Measurements from ENCODE around the gene PKLR.
A peak's percentile ranks its signal among the peaks of the same experiment; 100 is the strongest.

PKLR gene

DNA sequence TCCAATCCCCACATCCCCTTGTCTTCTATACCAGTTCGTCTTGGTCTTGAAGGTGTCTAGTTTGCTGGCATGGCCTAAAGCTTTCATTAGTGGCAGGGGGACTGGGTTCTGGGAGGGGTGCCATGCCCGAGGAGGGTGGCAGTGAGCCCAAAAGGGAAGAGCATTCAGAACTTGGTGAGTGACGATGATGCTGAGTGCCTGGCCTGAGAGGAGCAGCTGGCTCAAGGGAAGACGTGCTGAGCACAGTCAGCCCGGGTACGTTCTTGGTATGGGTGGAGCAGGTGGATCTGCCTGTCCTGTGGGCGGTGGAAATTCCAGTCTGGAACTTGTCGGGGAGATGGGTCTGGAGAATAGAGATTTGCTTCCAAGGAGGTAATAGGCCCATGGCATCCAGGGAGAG is 12.0 kb upstream of the PKLR start:
- TF ChIP-seq, protein P1, sequence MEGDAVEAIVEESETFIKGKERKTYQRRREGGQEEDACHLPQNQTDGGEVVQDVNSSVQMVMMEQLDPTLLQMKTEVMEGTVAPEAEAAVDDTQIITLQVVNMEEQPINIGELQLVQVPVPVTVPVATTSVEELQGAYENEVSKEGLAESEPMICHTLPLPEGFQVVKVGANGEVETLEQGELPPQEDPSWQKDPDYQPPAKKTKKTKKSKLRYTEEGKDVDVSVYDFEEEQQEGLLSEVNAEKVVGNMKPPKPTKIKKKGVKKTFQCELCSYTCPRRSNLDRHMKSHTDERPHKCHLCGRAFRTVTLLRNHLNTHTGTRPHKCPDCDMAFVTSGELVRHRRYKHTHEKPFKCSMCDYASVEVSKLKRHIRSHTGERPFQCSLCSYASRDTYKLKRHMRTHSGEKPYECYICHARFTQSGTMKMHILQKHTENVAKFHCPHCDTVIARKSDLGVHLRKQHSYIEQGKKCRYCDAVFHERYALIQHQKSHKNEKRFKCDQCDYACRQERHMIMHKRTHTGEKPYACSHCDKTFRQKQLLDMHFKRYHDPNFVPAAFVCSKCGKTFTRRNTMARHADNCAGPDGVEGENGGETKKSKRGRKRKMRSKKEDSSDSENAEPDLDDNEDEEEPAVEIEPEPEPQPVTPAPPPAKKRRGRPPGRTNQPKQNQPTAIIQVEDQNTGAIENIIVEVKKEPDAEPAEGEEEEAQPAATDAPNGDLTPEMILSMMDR (IDR thresholded peaks at IDR 0.05), result no peak
- DNase-seq, result no peak
- Mint-ChIP-seq H3K27ac (peak overlapping the region; percentile 18), H3K4me3 (no peak overlapping the region), H3K27me3 (ENCODE audit: low read depth, poor library complexity) (peaks cover 4% of the 10 kb centered on the region), H3K4me1 (peaks cover 35% of the 10 kb centered on the region), H3K9me3 (no peaks in the 10 kb centered on the region), H3K36me3 (ENCODE audit: low read depth) (peaks cover 43% of the 10 kb centered on the region)

- Mint-ChIP-seq H3K4me3 (peak overlapping the region; percentile 98), H3K27me3 (ENCODE audit: low read depth, poor library complexity) (peaks cover 6% of the 10 kb centered on the region), H3K4me1 (peaks cover 45% of the 10 kb centered on the region), H3K27ac (peak overlapping the region; percentile 99), H3K36me3 (ENCODE audit: low read depth) (peaks cover 36% of the 10 kb centered on the region), H3K9me3 (no peaks in the 10 kb centered on the region)
- TF ChIP-seq, protein P1 (IDR thresholded peaks at IDR 0.05), result no peak
- DNase-seq, result no peak
Observed at GRCh38 chr1:155309423-155310021, 8.3 kb upstream of the PKLR start.

GRCh38 chr1:155308493-155309422 is 7.5 kb upstream of the PKLR start, which contains the start of gene FDPS:
Gene FDPS, plus strand, starts transcription at chr1:155308866. Its CDS starts 924 bp downstream, at chr1:155309790.
- no peaks in the 10 kb centered on the region for H3K9me3 Mint-ChIP-seq
- DNase-seq, result peak; percentile 90
- TF ChIP-seq, protein P1 (IDR thresholded peaks at IDR 0.05), result no peak
- H3K36me3 Mint-ChIP-seq (ENCODE audit: low read depth), result peaks cover 36% of the 10 kb centered on the region
- H3K27me3 Mint-ChIP-seq (ENCODE audit: low read depth, poor library complexity), result peaks cover 6% of the 10 kb centered on the region
- H3K4me1 Mint-ChIP-seq, result peaks cover 45% of the 10 kb centered on the region
- peak within 1 kb of the TSS; percentile 98 for H3K4me3 Mint-ChIP-seq
- peak within 1 kb of the TSS; percentile 99 for H3K27ac Mint-ChIP-seq

DNA sequence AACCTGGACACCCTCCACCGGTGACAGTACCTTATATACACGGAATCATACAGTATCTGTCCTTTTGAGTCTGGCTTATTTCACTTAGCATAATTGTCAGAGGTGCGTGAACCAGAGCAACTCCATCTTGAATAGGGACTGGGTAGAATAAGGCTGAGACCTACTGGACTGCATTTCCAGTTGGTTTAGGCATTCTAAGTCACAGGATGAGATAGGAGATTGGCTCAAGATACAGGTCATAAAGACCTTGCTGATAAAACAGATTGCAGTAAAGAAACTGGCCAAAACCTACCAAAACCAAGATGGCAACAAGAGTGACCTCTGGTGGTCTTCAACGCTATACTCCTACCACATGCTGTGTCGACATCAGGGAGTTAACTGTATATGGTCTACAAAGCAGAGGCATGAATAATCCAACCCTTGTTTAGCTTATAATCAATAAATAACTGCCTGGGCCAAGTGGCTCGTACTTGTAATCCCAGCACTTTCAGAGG is 6.1 kb upstream of the PKLR start:
- no peak for DNase-seq
- Mint-ChIP-seq H3K36me3 (ENCODE audit: low read depth) (peaks cover 23% of the 10 kb centered on the region), H3K27me3 (ENCODE audit: low read depth, poor library complexity) (peaks cover 6% of the 10 kb centered on the region), H3K4me1 (peaks cover 44% of the 10 kb centered on the region), H3K27ac (peak overlapping the region; percentile 32), H3K4me3 (no peak overlapping the region), H3K9me3 (no peaks in the 10 kb centered on the region)
- TF ChIP-seq, protein P1 (IDR thresholded peaks at IDR 0.05), result peak; percentile 42

- DNase-seq, result no peak
- H3K4me1 Mint-ChIP-seq, result peaks cover 33% of the 10 kb centered on the region
- H3K27ac Mint-ChIP-seq, result peak overlapping the region; percentile 72
- TF ChIP-seq, protein P1 (IDR thresholded peaks at IDR 0.05), result no peak
- H3K9me3 Mint-ChIP-seq, result no peaks in the 10 kb centered on the region
- peak overlapping the region; percentile 55 for H3K4me3 Mint-ChIP-seq
- H3K27me3 Mint-ChIP-seq (ENCODE audit: low read depth, poor library complexity), result peaks cover 6% of the 10 kb centered on the region
- peaks cover 10% of the 10 kb centered on the region for H3K36me3 Mint-ChIP-seq (ENCODE audit: low read depth)
Observed at GRCh38 chr1:155305881-155306391, 4.7 kb upstream of the PKLR start.

Data from nephron progenitor cell (in vitro differentiated cells).